Testis (tissue), 3 donors: Measurements from ENCODE around the gene ABCA3. TPM values are rescaled to one million over a fixed set of nuclear protein-coding genes. Genes with fewer than 3 reads are reported as not detected.

Source experiments
- DNase-seq: peaks from one replicate; pipeline ENCODE4 v3.0.0-alpha.2; 2019
- H3K27ac ChIP-seq, 2 donors: fragments of 200-600 bp; sonication (generic); one replicate each; pipeline ENCODE4 v1.5.1; 2019
- H3K27me3 ChIP-seq: fragments of 200-600 bp; sonication (generic); one replicate; pipeline ENCODE4 v1.5.1; 2019
- H3K36me3 ChIP-seq: fragments of 200-600 bp; sonication (generic); one replicate; pipeline ENCODE4 v1.5.1; 2017; ENCODE audit warnings: low read depth; ENCODE audit errors: missing control alignments
- H3K4me1 ChIP-seq: fragments of 200-600 bp; sonication (generic); one replicate; pipeline ENCODE4 v1.5.1; 2019
- H3K4me3 ChIP-seq, 2 donors: fragments of 200-600 bp; sonication (generic); one replicate each; pipeline ENCODE4 v1.5.1; 2017 to 2019
- H3K9me3 ChIP-seq: fragments of 200-600 bp; sonication (generic); one replicate; pipeline ENCODE4 v1.5.1; 2017
- POLR2A ChIP-seq: fragments of 450-650 bp; IDR thresholded peaks from one replicate; pipeline ENCODE4 v1.6.1; 2017; ENCODE audit warnings: antibody characterized with exemption, mild to moderate bottlenecking, moderate library complexity
- WGBS, 2 donors: methylation state at CpG; one replicate each; pipeline ENCODE4 v1.1.5; 2018; 5-methylcytosine and 5-hydroxymethylcytosine counted together
- intact Hi-C: fragments of 100-400 bp; cut with DNase I; formaldehyde crosslinking; loops from one replicate; pipeline ENCODE4 v1.15.1; 2023; ENCODE audit warnings: low total_unique reads
- polyA plus RNA-seq: library from polyadenylated mRNA; stranded (reverse); fragments of 350-450 nt; fragmentation: Illumina TruSeq; extraction: RNeasy Lipid Tissue Mini Kit (QIAGEN cat#74804); gene quantifications from one replicate; pipeline ENCODE4 v1.2.3, GENCODE V29; 2014; ENCODE audit warnings: low read depth, low replicate concordance; ENCODE audit not compliant: insufficient read depth
- total RNA-seq, 2 donors: library from RNA; depleted of rRNA; stranded (reverse); fragments of >200 nt; gene quantifications; one replicate each; pipeline ENCODE4 v1.2.3, GENCODE V29; 2016
- TF ChIP-seq, protein P1 (sequence below), 3 experiments: fragments of 450-650 bp in 2 of 3; fragments of 200-600 bp in 1 of 3; sonication (generic) in 1 of 3; IDR thresholded peaks; one replicate each; pipeline ENCODE4 v1.5.1; 2016 to 2019; ENCODE audit warnings: antibody characterized with exemption in 3 of 3, mild to moderate bottlenecking in 2 of 3, moderate library complexity in 1 of 3

The ABCA3 gene
- total and polyA plus RNA-seq, 3 donors from 2014 or later, result 24.5 to 38.1 (median 35.1) TPM

DNA sequence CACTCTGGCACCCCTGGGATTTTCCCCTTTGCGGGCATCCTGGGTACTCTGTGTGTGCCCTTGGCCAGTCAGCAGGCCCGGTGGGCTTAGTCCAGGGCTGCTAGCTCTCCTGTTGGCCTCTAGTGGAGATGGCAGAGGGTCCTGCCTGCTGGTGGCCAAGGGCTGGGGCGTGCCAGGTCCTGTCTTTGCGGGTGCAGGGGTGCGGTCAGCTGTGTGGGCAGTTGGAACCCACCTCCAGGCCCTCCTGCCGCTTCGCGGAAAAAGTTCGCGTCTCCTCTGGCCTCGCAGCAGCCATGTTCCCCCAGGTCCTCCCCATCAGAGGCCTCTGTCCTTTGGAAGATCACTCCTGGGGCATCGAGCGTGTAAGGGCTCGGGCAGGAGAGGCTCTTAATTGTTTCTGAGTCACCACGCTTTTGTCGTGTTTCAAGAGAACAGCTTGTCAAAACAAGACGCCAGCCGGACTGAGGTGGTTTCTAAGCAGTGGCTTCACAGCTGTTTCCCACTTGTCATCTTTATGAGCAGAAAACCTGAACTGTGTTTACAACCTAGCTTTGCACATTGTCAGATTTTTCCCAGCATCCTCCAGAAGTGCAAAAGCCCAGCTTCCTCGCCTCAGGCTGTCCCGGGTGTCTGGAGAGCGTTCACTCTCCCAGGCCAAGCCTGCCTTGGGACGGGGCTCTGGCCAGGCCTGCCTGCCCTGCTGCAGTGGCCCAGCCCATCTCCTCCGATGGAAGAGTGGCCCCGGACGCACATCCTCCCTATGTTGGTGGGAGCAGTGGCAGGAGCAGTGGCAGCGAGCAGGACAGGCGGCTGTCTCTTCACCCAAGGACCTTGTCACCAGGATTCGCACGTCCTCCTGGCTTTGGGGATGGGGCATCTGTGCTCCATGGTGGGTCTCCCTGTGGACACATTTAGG, 109.3 kb downstream of the ABCA3 start:
- 60 to 90% methylated on average over 1 to 29 of the region's 29 CpGs for WGBS, 2 donors
- H3K4me3 ChIP-seq, result no peak overlapping the region
- intact Hi-C loops, result no loop called here
- no peaks in the 10 kb centered on the region for H3K9me3 ChIP-seq
- H3K27me3 ChIP-seq, result no peaks in the 10 kb centered on the region
- no peak for DNase-seq
- TF ChIP-seq, protein P1, sequence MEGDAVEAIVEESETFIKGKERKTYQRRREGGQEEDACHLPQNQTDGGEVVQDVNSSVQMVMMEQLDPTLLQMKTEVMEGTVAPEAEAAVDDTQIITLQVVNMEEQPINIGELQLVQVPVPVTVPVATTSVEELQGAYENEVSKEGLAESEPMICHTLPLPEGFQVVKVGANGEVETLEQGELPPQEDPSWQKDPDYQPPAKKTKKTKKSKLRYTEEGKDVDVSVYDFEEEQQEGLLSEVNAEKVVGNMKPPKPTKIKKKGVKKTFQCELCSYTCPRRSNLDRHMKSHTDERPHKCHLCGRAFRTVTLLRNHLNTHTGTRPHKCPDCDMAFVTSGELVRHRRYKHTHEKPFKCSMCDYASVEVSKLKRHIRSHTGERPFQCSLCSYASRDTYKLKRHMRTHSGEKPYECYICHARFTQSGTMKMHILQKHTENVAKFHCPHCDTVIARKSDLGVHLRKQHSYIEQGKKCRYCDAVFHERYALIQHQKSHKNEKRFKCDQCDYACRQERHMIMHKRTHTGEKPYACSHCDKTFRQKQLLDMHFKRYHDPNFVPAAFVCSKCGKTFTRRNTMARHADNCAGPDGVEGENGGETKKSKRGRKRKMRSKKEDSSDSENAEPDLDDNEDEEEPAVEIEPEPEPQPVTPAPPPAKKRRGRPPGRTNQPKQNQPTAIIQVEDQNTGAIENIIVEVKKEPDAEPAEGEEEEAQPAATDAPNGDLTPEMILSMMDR (IDR thresholded peaks at IDR 0.05), result no peak
- no peak for TF ChIP-seq POLR2A
- H3K4me1 ChIP-seq, result peaks cover 6% of the 10 kb centered on the region
- H3K27ac ChIP-seq, result no peak overlapping the region
- no peaks in the 10 kb centered on the region for H3K36me3 ChIP-seq

DNA sequence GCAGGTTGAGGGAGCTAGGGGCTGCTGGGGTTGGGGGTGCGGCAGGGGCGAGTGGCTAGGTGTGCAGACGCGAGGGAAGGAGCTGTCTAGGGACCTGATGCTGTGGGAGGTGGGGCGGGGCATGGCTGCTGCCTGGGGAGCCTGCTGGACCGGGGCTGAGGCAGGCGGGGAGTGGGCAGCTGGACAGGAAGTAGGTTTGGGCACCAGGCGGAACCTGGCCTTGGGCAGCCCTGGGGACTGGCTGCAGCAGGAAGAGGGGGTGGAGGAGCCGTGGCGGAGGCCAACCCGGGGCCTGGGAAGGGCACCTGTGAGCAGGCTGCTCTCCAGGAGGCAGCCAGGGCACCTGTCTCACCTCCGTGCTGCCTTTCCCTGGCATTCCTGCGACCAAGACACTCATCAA, 110.2 kb downstream of the ABCA3 start:
- Histone ChIP-seq H3K4me1 (peaks cover 9% of the 10 kb centered on the region), H3K36me3 (no peaks in the 10 kb centered on the region), H3K4me3 (no peak overlapping the region), H3K9me3 (no peaks in the 10 kb centered on the region), H3K27ac (no peak overlapping the region), H3K27me3 (no peaks in the 10 kb centered on the region)
- WGBS, 2 donors, result 71 to 87% methylated on average over 13 of the region's 13 CpGs
- intact Hi-C loops, result no loop called here
- no peak for TF ChIP-seq POLR2A
- TF ChIP-seq, protein P1 (IDR thresholded peaks at IDR 0.05), result no peak
- DNase-seq, result no peak

DNA sequence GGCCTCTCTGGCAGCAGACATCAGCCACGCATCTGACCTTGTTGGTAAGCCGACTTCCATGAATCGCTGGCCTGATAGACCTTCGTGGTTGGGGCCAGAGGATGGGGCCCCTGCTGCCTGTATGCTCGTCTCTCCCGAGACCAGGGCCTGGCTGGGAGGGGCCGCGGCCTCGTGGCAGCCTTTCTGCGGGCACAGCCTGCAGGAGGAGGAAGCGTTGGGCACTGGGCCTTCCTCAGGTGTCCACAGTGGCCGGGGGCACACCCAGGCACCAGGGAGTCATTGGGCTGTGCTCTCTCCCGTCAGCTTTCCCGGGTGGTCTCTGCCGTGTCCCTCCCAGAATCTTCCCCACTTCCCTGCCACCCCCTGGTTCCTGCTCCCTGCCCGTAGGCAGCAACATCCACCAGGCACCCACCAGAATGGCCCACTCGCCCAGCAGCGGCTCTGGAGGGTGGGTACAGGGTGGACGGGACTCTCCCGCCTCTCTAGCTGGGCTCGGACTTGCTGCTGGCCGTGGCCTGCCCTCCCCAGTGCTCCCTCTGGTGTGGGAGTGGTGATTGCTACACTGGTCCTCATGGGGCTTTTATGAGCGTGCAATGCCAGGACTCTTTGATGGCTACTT, 110.8 kb downstream of the ABCA3 start:
- intact Hi-C loops, result no loop called here
- no peak for DNase-seq
- Histone ChIP-seq H3K36me3 (no peaks in the 10 kb centered on the region), H3K27me3 (no peaks in the 10 kb centered on the region), H3K9me3 (no peaks in the 10 kb centered on the region), H3K4me1 (peaks cover 12% of the 10 kb centered on the region), H3K27ac (no peak overlapping the region), H3K4me3 (no peak overlapping the region)
- WGBS, 2 donors, result 80 to 90% methylated on average over 2 to 21 of the region's 23 CpGs
- TF ChIP-seq, protein P1 (IDR thresholded peaks at IDR 0.05), result no peak
- no peak for TF ChIP-seq POLR2A

DNA sequence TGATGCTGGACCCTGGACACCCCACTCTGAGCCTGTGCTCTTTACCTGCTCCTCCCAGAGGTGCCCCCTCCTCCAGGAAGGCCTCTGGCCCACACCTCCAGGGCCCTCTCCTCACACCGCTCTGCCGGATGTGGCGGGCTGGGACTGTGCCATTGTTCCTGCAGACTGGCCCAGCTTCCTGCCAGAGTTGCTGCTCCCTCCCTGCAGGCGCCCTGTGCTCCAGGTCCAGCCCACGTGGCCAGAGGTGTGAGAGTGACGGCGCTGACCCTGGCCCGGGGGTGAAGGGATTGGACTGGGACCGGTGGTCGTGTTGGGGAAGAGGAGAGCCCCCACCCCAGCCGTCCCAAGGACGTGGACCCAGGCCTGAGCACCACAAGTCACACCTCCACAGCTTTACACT, 111.4 kb downstream of the ABCA3 start:
- Histone ChIP-seq H3K36me3 (no peaks in the 10 kb centered on the region), H3K9me3 (no peaks in the 10 kb centered on the region), H3K4me1 (peaks cover 18% of the 10 kb centered on the region), H3K27ac (no peak overlapping the region), H3K4me3 (no peak overlapping the region), H3K27me3 (no peaks in the 10 kb centered on the region)
- no peak for TF ChIP-seq POLR2A
- TF ChIP-seq, protein P1 (IDR thresholded peaks at IDR 0.05), result no peak
- DNase-seq, result no peak
- intact Hi-C loops, result no loop called here
- 87 to 95% methylated on average over 3 to 12 of the region's 12 CpGs for whole genome bisulfite sequencing, 2 donors
